ENCODE results near the gene PLXND1.

Gene PLXND1

DNA sequence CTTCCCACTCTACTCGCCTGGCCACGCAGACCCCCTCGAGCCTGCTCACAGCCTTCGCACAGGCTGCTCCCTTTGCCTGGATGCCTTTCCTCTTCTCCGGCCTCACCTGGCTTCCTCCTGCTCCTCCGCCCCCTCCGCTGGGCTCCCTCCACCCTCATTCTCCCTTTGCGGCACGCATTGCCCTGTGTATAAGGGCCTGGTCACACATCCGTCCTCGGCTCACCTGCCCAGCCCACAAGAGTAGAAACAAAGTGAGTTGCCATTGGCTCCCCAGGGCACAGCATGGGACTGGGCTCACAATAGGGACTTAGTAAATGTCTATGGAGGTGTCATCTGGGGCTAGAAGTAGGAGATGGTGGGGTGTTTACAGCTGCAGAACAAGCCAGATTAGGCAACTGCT is 4.2 kb downstream of the PLXND1 start:
- DNase-seq (ENCODE audit: low read depth in 2 of 2, low spot score in 1 of 2) = no peak

DNA sequence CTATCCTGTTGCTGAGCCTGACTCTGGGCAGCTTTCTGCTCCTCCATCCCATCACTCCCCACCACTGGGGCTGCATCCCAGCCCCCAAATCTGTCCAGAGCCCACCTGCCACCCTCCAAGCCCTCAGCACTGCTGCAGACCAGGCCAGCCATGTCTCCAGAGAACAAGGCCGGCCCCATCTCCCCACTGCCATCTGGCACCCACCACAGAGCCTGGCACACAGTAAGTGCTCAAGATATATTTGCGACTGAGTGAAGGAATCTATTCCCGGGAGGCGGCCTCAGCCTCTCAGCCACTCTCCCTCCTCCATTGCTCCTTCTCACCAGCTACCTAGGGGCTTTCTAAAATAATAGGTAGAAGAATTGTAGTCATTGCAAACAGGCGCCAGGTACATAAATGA is 4.8 kb downstream of the PLXND1 start:
- no peak for DNase-seq (ENCODE audit: low read depth in 2 of 2, low spot score in 1 of 2)

DNA sequence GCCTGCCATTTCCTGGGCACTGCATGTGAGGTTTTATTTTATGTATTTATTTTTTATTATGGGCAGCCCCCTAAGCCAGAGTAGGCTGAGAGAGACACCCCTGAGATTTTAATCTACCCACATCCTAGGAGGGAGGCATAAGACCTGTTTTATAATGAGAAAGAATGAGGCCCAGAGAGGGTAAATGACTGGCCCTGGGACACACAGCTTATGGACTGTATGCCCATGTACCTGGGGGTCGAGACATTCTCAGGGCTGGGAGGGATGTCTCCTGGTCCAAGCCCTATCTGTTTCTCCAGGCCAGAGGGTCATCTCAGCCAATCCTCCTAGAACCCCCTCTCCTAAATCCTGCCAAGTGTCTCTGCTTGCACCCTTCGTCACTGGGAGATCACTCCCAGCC is 6.1 kb downstream of the PLXND1 start:
- DNase-seq (ENCODE audit: low read depth in 2 of 2, low spot score in 1 of 2) = no peak

DNA sequence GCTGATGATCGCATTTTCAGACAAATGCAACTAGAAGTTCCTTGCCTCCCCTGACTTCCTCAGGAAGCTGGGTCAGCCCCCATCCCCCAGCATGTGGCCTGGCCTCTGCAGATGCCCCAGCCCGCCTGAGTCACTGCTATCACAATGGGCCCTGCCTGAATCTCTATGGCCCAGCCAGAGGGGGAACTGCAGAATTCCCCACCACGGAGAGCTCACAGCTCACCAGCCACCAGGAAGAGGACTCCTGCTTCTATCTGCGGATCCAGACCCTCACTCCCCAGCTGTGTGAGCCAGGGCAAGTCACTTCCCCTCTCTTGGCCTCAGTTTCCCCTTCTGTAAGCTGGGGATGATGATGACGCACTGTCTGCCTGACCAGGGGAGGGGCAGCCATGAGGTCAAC is 6.9 kb downstream of the PLXND1 start:
- no peak for DNase-seq (ENCODE audit: low read depth in 2 of 2, low spot score in 1 of 2)

DNA sequence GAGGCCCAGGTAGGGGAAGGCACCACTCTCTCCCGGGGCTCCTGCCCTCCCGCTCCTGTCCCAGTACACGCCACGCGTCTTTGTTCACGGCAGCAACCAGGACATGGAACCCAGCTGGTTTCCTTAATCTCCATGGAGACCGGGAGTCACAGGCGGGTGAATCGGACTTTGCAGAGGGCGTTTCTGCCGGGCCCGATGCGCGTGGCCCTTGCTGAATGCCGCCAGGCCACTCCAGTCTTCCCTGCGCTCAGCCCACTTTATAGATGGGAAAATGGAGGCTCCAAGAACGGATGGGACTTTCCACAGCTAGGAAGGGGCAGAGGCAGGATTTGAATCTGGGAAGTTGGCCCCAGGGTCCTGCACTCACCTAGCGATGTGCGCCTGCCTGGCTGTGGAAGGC is 7.4 kb downstream of the PLXND1 start:
- DNase-seq (ENCODE audit: low read depth in 2 of 2, low spot score in 1 of 2) = no peak

DNA sequence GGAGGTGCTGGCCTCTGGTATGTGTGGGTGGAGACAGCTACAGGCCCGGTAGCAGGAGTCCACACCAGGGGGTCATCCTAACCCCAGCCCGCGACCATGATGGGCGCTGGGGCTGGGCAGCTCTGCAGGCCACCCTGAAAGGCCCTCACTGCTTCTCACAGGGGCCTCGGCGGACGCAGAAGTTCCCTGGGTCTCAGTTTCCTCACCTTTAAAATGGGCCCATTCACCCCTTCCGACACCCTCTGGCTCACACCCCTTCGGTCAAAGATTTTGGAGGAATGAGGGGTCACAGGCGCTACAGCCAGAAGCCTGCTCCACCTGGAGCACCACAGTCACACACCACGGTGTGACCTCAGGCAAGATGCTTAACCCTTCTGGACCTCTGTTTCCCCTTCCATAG is 8.0 kb downstream of the PLXND1 start:
- DNase-seq (ENCODE audit: low read depth in 2 of 2, low spot score in 1 of 2) = no peak

DNA sequence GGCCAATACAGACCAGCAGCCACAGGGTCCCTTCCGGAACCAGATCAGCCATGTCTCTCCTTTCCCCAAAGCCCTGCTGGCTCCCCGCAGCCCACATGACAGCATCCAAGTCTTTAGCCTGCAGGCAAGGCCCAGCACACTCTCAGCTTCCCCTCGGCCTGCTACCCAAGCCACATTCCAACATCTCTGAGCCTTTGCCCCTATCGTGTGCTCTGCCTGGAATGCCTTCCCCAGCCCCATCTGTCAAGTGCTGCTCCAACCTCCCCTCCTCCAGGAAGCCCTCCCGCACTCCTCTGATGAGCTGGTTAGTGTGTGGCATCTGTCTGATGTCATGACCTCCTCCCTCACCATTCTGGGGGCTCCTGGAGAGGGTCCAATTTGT is 8.5 kb downstream of the PLXND1 start:
- no peak for DNase-seq (ENCODE audit: low read depth in 2 of 2, low spot score in 1 of 2)

DNA sequence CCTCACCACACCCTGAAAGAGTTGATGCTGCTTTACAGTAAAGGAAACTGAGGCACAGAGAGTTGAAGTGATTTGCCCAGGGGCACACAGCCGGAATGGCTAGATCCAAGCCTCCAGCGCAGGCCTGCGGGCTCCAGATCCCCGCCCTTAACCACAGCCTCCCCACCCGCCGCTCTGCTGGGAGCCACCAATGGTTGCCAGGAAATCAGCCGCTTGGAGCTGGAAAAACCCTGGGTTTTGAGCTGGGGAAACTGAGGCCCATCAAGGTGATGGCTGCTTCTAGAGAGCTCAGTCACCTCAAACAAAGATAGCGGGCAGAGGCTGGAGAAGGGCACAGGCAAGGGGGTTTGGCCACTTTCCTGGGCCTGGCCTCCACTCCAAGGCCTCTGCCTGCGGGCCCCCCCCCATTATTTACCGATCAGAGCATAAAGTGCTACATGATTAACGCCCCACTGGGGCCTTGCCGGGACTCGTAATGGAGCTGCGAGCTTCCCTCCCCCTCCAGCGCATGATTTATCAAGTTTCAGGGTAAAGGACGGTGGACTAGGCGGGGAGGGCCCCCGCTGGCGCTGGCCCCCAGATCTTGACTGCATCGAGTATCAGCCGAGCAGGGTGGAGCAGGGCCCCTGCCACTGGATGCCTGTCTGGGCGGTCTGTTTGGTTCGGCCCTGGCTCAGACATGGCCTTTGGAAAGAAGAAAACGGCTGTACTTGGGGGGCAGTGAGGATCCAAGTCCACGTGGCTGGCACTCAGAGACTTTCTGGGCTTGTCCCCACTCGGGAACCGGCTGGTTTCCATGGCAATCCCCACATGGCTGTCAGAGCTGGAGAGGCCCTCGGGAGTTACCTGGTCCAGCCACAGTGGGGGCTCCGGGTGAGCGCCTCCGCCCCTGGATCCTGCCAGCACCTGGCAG is 9.1 kb downstream of the PLXND1 start:
- no peak for DNase-seq (ENCODE audit: low read depth in 2 of 2, low spot score in 1 of 2)

DNA sequence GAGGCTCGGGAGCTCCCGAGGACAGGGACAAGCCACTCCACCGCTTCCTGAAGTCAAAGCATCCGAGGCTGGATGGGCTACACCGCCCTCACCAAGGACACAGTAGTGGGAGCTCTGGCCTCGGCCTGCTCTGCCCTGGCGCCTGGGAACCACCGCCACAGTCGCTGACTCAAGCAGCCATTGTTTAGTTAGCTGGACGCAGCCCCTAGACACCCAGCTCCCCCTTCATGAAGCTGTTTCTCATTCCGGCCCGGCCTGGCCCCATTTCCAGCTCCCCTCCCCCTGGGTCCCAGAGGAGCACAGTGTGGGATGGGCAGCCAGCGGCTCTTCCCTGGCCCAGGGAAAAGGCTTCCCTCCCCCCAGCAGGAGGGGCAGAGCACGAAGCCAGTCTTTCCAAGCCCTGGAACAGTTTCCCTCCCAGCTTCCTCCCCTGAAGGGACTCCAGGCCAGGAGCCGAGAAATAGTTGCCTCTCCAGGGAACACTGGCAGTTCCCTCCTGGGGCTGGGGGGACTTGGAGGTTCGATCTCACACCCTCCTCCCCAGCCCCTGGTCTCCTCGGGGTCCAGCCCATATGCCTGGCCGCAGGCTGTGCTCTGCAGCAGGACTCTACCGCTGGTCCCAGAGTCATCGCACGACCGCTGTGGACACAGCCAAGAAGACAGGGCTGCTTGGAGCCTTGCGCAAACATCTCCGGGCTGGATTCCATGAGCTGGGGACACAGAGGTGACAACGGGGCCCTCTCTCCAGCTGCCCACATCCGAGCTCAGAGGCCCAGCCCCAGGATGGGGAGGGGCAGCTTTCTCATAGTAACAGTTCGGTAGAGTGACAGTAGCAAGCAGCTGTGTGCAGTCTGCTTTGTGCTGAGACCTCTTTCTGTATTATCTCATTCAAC is 10.0 kb downstream of the PLXND1 start:
- no peak for DNase-seq (ENCODE audit: low read depth in 2 of 2, low spot score in 1 of 2)

DNA sequence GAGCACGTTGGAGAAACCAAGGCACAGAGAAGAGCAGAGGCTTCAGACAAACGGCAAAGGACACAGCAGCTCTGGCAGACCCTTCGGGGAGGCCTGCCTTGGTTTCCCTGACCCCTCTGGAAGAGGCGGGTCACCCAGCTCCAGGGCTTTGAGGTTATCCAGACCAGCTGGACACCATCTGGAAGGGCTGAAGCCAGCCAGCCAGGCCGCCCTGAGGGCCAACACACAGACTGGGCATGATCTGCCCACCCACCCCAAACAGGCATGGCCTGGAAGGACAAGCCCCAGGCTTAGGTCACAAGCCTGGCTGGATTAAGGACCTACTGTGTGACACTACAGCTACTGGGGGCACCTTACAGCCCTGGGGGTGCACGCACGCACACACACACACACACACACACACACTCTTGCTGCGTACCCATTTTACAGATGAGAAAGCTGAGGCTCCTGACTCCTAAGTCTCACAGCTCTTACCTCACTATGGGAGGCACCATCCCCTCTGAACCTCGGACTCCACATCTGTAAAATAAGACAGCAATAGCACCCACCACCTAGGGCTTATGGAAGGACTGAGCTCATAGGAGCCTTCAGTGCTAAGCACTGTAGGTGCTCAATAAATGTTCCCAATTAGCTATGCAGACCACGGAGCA is 10.8 kb downstream of the PLXND1 start:
- DNase-seq (ENCODE audit: low read depth in 2 of 2, low spot score in 1 of 2) = no peak

DNA sequence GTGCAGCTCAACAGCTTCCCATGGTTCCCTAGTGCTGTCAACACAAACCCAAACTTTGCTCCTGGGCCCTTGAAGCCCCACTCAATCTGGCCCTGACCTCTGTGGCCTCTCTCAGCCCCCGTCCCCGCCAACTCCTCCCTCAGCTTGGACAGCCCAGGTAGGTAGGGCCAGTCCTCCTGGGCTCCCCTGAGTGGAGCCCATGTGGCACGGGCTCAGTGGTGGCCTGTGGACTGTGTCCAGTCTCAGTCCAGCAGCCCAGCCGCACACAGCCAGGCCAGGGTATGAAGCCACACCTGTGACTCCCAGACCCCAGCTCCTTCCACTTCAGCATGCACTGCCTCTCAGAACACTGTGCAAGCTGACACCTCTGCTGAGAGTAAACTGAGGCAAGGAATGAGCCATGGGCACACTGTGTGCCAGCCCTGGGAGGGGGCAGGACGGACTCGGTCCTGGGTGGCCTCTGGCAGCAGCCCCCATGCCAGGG is 11.5 kb downstream of the PLXND1 start:
- DNase-seq (ENCODE audit: low read depth in 2 of 2, low spot score in 1 of 2) = no peak

DNA sequence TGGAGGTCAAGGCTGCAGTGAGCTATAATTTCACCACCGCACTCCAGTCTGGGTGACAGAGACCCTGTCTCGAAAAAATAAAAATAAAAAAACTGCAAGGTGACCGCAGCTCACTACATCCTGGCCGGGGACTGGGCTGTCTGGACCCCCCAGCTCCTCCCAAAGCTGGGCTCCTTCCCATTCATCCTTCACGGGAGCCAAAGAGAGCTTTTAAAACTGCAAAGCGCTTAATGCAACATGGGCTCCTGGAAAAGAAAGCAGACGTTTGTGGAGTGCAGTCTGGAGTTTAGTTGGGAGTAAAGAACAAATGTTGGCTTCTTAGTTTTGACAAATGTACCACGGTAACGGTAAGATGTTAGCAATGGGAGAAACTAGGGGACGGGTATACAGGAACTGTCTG is 12.1 kb downstream of the PLXND1 start:
- DNase-seq (ENCODE audit: low read depth in 2 of 2, low spot score in 1 of 2) = no peak

DNA sequence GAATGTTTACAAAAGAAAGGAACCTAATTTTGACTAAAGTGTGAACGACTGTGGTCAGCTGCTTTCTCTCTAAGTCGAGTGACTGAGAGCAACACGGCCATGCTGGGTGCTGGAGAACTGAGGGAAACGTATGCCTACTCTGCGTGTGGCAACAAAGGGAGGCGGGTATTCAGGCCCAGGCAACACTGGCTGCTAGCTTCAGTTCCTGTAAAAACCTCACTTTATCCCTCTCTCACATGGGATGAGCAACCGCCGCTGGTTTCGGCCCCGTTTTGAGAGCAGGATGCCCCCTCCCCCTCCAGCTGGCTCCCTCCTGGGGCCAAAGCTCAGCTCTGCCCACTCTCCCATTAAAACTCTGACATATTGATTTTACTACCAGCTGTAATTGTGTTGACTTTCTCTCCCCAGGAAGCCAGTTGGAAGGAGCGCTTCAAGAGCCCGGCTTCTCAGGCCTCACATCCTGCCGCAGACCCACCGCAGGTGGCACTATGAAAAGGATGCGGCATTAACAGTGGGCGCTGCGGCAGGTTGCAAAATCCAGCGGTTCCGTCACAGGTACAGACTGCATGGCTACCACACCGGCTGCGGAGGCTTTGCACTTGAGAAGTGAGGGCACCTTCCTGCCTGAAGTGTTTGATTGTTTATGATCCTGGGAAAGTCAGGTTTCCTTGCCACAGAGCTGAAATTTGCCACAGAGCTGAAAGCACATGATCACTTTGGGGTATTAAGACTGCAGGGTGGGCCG is 12.7 kb downstream of the PLXND1 start:
- peak in 1 of 2 donors; percentile 24 for DNase-seq (ENCODE audit: low read depth in 2 of 2, low spot score in 1 of 2)

DNA sequence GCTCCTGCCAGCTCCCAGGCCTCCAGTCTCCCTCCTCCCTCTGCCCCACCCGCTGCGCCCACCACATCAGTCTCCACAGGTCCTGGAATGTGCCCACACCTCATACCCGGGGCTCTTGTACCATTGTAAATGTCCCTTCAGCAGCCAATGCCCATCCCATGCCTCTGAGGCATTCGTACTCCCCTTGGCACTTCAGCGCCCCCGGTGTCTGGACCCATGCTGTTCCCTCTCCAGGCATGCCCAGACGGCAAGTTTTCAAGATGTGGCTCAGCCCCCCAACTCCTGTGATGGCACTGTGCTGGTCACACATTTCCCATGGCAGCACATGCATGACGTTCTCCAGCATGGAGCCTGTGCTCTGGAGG is 13.3 kb downstream of the PLXND1 start:
- DNase-seq (ENCODE audit: low read depth in 2 of 2, low spot score in 1 of 2) = no peak

DNA sequence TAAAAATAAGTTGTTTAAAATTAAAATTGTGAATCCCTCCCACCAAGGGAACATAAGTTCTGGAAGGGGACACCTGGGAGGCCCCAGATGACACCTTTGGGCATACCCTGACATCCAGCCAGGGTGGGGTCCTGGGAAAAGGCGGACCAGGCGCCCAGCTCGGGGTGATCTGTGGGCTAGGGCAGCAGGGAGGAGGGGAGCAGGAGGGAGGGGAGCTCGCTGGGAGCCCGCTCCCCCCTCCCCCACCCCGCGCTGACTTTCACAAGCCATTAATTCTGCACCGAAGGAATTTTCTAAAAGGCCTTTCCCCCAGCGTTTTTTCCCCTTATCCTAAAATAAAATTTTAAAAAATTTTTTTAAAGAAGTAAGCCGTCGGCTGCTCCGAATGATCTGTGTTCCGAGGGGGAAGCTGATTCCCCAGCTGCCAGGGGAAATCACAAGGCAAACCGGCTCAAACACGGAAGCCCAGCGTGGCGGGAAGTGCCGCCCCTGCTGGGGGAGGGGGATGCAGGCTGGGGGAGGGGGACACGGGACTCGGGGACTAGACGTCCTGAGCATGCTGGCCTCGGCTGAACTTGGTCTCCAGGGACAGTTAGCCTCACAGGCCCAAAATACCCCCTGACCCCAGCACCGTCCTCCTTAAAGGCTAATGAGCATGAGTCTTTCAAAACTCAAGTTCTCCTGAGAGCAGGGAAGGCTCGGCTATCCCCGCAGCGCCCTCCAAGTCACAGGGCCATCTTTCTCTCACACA is 13.9 kb downstream of the PLXND1 start:
- DNase-seq (ENCODE audit: low read depth in 2 of 2, low spot score in 1 of 2) = no peak

DNA sequence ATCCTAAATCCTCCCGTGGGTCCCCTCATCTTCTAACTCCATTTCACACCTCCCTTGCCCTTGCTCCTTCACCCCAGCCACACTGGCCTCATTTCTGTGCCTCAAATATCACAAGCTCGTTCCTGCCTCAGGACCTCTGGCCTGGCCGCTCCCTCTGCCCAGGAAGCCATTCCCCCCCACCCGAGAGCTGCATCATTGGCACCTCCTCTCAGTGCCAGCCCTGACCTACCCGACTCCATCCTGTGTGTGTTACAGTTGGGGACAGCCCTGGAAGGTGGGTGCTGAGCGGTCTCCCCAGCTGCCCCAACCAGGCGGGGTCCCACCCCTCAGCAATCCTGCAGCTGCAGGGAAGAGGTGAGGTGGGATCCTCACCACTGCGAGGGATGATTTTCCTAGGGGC is 14.5 kb downstream of the PLXND1 start:
- DNase-seq (ENCODE audit: low read depth in 2 of 2, low spot score in 1 of 2) = no peak

DNA sequence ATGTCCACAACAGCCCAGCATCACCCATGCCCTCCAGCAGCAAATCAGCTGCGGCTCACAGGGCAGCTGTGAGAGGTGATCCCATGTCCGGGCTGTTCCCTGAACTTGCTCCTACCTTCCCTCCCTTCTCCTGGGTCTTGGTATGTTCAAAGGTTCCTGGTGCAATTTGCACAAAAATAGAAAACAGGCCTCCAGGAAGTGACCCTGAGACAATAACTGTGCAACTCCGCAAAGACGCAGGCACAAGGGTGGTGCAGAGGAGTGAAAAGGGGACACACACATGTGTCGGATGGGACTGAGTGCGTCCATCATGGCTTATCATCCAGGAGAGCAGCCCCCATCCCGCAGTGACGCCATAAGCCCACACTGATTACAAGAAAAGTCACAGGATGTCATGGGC is 16.3 kb downstream of the PLXND1 start:
- DNase-seq (ENCODE audit: low read depth in 2 of 2, low spot score in 1 of 2) = no peak

DNA sequence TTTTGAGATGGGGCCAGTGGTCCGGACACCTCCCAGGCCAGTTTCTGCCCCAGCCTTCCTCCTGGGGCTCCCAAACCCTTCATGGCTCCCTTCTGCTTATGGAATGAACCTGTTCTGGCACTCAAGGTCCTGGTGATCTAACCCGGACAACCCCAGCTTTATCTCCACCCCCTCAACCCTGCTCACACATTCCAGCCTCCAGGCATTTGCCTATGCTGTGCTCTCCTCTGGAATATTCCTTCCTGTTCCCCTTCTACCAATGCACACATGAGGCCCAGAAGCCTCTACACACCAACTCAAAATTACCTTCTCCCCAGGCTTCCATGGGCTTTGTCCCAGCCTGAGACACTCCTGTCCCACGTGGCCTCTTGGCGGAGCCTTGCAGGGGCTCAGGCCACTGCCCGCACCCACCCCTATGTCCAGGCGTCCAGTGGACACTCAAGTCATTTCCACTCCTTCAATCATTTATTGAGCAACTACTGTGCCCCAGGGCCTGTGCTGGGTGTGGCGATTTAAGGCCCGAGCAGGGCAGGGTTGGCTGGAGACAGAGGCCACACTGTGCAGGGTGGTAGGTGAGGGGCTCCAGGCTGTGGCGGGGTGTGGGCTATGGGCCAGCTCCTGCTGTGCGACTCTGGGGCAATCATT is 18.8 kb downstream of the PLXND1 start:
- DNase-seq (ENCODE audit: low read depth in 2 of 2, low spot score in 1 of 2) = no peak

DNA sequence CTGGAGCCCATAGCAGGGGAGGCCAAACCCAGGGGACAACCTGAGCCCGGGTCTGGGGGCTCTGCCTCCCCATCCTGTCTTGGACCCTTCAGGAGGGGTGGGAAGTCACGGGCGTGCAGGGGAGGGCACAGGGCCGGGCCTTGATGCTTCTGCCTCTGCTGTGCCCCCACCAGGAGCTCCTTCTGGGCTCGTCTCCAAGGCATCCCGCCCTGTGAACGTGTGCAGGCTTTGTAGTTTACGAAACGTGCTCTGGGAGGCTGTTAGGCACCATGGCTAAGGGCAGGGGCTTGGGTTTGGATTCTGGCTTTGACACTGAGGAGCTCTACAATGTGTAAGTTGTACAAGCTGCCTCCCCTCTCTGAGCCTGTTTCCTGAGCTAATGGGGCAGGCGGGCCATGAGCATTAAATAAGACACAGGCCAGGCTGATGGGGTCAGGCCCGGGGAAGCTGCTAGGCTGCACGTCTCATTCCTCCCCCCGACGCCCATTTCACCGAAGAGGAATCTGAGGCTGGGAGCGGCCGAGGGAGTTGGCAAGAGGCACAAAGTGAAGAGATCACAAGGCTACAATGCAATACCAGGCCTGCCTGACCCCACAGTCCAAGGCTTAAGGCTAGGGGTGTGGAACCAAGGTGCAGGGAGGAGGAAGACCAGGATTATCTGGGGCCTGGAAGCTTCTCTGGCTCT is 19.6 kb downstream of the PLXND1 start:
- DNase-seq (ENCODE audit: low read depth in 2 of 2, low spot score in 1 of 2) = no peak
